Ishikawa (cell line): Measurements from ENCODE around the gene WWOX.

ENCODE experiments used
- EGR1 ChIP-seq: IDR thresholded peaks from 2 replicates; pipeline ENCODE4 v1.6.1; 2012
- EP300 ChIP-seq: IDR thresholded peaks from 2 replicates; pipeline ENCODE4 v1.6.1; 2012; ENCODE audit warnings: borderline replicate concordance
- FOXM1 ChIP-seq: IDR thresholded peaks from 2 replicates; pipeline ENCODE4 v1.6.1; 2012; ENCODE audit warnings: low read depth, borderline replicate concordance
- MAX ChIP-seq: IDR thresholded peaks from 2 replicates; pipeline ENCODE4 v1.6.1; 2012
- NFIC ChIP-seq: IDR thresholded peaks from 2 replicates; pipeline ENCODE4 v1.6.1; 2012
- RAD21 ChIP-seq: IDR thresholded peaks from 2 replicates; pipeline ENCODE4 v1.6.1; 2012; ENCODE audit warnings: low read depth
- REST ChIP-seq: IDR thresholded peaks from 2 replicates; pipeline ENCODE4 v1.6.1; 2012; ENCODE audit warnings: low read depth, mild to moderate bottlenecking
- TAF1 ChIP-seq: IDR thresholded peaks from 2 replicates; pipeline ENCODE4 v1.6.1; 2012; ENCODE audit warnings: low read depth, mild to moderate bottlenecking
- YY1 ChIP-seq: IDR thresholded peaks from 2 replicates; pipeline ENCODE4 v1.6.1; 2012; ENCODE audit warnings: low read depth

DNA sequence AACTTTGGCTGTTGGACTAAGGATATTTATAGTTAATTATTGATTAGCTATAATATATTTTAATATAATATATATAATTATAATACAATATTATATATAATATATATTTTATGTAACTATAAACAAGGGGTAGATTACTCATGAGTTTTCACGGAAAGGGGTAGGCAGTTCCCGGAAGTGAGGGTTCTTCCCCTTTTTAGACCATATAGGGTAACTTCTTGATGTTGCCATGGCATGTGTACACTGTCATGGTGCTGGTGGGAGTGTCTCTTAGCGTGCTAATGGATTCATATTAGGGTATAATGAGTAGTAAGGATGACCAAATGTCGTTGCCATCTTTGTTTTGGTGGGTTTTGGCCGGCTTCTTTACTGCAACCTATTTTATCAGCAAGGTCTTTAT is 315.6 kb downstream of the WWOX start:
- TF ChIP-seq RAD21 (no peak), TAF1 (no peak), FOXM1 (no peak), NFIC (no peak), EP300 (no peak), MAX (no peak), YY1 (no peak), EGR1 (no peak), REST (no peak)
